IPS-20b (cell line): ENCODE data around the gene UCP3.

ENCODE experiments used
- H3K27ac ChIP-seq: one replicate; pipeline ENCODE4 v1.5.1; 2013; ENCODE audit warnings: low read length
- H3K27me3 ChIP-seq: 2 replicates; pipeline ENCODE4 v1.6.1; 2013; ENCODE audit warnings: mild to moderate bottlenecking, low read length, inconsistent platforms; ENCODE audit not compliant: insufficient read depth
- H3K36me3 ChIP-seq: 2 replicates; pipeline ENCODE4 v1.6.1; 2013; ENCODE audit warnings: low read depth, mild to moderate bottlenecking, inconsistent platforms, low read length, moderate library complexity; ENCODE audit not compliant: insufficient read depth
- H3K4me1 ChIP-seq: 2 replicates; pipeline ENCODE4 v1.6.1; 2013; ENCODE audit warnings: mild to moderate bottlenecking, control low read depth, inconsistent platforms, low read length, moderate library complexity; ENCODE audit not compliant: insufficient read depth
- H3K4me3 ChIP-seq: 2 replicates; pipeline ENCODE4 v1.5.1; 2013; ENCODE audit warnings: mild to moderate bottlenecking, low read length, inconsistent platforms
- H3K9ac ChIP-seq: 2 replicates; pipeline ENCODE4 v1.6.1; 2013; ENCODE audit warnings: low read depth, mild to moderate bottlenecking, inconsistent platforms, low read length, moderate library complexity
- H3K9me3 ChIP-seq: 2 replicates; pipeline ENCODE4 v1.6.1; 2013; ENCODE audit warnings: mild to moderate bottlenecking, low read depth, low read length, inconsistent platforms; ENCODE audit not compliant: insufficient read depth

Gene UCP3

DNA sequence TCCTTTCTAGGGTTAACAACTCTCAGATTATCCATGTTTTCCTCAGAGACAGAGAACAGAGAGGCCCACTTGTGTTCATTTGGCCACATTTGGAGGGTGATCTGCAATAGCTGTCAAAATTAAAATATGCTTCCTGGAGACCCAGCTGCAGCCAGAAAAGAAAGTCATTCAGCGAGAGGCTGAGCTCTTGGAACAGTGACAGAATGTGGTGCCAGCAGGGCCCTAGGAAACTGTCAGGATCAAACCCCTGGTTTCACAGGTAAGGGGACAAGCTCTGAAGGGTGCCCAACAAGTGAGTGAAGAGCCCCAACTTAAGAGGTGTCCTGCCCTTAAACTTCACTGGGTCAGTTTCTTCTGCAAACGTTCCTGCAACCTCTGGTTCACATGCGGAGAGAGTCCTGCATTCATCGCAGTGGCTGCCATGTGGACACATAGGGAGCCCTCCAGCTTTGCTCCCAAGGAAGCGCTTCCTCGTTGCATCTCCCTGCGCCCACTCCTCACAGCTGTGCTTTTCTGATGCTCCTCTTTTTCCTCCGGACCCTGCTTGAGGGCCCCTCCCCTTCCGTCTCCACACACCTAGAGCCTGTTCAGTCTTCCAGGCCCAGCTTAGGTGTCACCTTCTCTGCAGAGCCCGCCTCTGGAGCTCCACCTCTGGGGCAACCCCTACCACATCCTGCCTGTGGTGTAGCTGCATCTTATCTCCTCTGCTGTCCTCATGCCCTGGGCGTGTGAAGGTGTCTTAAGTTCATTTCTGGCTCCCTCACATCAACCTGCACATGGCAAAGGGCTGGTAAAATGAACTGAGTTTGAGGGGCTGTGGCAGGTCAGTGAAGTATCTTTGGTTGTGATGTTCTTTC, 3.9 kb downstream of the UCP3 start:
- no peaks in the 10 kb centered on the region for H3K27me3 ChIP-seq
- no peak overlapping the region for H3K27ac ChIP-seq
- no peak overlapping the region for H3K4me3 ChIP-seq
- no peaks in the 10 kb centered on the region for H3K36me3 ChIP-seq
- no peaks in the 10 kb centered on the region for H3K4me1 ChIP-seq
- H3K9ac ChIP-seq, result no peak overlapping the region
- H3K9me3 ChIP-seq, result no peaks in the 10 kb centered on the region

GRCh38 chr11:74004046-74004695, 4.7 kb downstream of the UCP3 start:
- Histone ChIP-seq H3K4me3 (no peak overlapping the region), H3K36me3 (no peaks in the 10 kb centered on the region), H3K27me3 (no peaks in the 10 kb centered on the region), H3K27ac (no peak overlapping the region), H3K9me3 (no peaks in the 10 kb centered on the region), H3K9ac (no peak overlapping the region), H3K4me1 (no peaks in the 10 kb centered on the region)

DNA sequence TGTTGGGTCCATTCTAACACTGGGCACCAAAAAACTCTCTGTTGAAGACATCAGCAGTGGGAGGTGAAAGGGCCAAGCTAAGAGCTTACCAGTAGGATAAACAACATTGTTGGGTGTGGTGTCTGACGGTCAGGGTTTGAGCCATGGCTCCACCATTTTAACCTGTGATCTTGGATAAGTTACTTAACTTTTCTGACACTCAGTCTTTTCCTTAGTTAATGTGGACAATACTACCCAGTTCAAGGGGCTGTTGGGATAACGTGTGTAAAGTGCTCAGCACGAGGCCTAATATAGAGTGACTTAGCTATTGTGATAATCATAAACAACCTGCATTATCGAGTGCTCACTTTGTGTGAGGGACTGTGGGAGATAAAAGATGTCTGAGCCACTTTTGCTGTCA, 6.1 kb downstream of the UCP3 start:
- Histone ChIP-seq H3K27ac (no peak overlapping the region), H3K9ac (no peak overlapping the region), H3K9me3 (no peaks in the 10 kb centered on the region), H3K27me3 (no peaks in the 10 kb centered on the region), H3K36me3 (no peaks in the 10 kb centered on the region), H3K4me1 (no peaks in the 10 kb centered on the region), H3K4me3 (no peak overlapping the region)

- H3K36me3 ChIP-seq, result no peaks in the 10 kb centered on the region
- no peak overlapping the region for H3K9ac ChIP-seq
- no peak overlapping the region for H3K27ac ChIP-seq
- H3K4me1 ChIP-seq, result no peaks in the 10 kb centered on the region
- H3K4me3 ChIP-seq, result no peak overlapping the region
- H3K27me3 ChIP-seq, result no peaks in the 10 kb centered on the region
- H3K9me3 ChIP-seq, result no peaks in the 10 kb centered on the region
Observed at GRCh38 chr11:74001822-74002286, 7.0 kb downstream of the UCP3 start.

DNA sequence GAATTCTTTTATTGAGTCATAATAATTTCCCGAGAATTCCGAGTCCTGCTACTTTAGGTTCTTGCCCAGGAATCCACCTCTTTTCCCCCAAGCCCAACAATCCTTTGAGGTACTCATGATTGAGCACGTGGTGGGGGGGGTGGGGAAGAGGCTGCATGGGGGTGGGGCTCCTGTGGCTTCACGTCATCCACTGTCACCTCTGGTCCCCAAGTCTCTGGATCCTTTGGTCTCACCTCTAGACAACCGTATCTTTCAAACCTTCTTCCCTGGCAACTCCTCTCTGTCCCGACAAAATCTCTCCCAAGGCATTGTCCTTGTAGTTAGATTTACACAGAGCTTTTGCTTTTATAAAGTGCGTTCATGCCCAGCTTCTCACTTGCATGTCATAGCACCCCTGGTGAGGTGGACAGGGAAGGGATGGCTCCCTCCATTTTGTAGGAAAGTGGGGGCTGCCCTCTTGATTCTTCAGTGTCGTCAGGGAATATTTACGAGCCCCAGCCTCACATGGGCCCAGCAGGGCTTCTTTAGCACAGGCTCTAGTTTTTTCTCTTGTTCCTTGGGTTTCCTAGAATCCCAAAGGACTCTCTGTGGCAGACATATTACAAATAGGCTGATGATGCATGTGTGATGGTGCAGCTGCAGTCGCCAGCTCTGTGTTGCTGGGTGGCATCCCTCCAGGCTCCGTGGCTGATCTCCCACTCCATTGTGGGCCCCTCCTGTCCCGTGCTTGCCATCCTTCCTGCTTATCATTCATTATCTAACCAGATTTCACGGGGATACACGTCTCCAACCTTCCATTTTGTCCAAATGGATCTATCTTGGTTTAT, 8.4 kb downstream of the UCP3 start:
- Histone ChIP-seq H3K4me1 (no peaks in the 10 kb centered on the region), H3K9me3 (no peaks in the 10 kb centered on the region), H3K4me3 (no peak overlapping the region), H3K9ac (no peak overlapping the region), H3K27me3 (no peaks in the 10 kb centered on the region), H3K36me3 (no peaks in the 10 kb centered on the region), H3K27ac (no peak overlapping the region)

DNA sequence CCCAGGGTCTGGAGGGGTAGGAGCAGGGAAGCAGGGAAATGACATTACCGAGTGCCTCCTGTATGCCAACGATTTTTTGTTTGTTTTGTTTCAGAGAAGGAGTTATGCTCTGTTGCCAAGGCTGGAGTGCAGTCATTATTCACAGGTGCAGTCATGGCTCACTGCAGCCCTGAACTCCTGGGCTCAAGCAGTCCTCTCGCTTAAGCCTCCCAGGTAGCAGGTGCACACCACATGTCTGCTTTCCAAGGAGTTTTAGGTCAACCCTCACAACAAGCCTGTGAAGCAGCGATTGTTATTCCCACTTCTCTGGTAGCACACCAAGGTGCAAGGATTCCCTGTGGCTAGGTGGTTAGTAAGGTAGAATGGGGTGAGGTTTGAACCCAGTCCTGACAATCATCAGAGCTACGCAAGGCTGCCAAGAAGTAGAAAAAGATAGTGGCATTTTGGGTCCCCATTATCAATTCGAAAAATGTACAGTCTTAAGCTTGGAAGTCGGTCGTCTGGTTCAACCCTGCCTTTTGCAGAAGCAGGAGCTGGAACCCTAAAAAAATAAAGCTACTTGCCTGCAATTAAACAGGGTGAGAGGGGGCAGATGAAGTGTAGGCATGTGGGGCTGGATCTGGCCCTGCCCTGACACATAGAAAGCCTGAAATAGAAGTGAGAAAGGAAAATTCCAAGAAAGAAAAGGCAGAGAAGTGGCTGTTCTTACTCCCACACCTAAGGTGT, 9.1 kb downstream of the UCP3 start:
- H3K9me3 ChIP-seq, result no peaks in the 10 kb centered on the region
- H3K4me3 ChIP-seq, result no peak overlapping the region
- no peak overlapping the region for H3K9ac ChIP-seq
- no peak overlapping the region for H3K27ac ChIP-seq
- no peaks in the 10 kb centered on the region for H3K27me3 ChIP-seq
- H3K36me3 ChIP-seq, result no peaks in the 10 kb centered on the region
- H3K4me1 ChIP-seq, result no peaks in the 10 kb centered on the region

- Histone ChIP-seq H3K27ac (no peak overlapping the region), H3K36me3 (no peaks in the 10 kb centered on the region), H3K4me3 (no peak overlapping the region), H3K27me3 (no peaks in the 10 kb centered on the region), H3K4me1 (no peaks in the 10 kb centered on the region), H3K9me3 (no peaks in the 10 kb centered on the region), H3K9ac (no peak overlapping the region)
Observed at GRCh38 chr11:73998846-73999575, 9.9 kb downstream of the UCP3 start.

GRCh38 chr11:73997120-73997770, 11.6 kb downstream of the UCP3 start:
- Histone ChIP-seq H3K36me3 (no peaks in the 10 kb centered on the region), H3K4me3 (no peak overlapping the region), H3K27ac (no peak overlapping the region), H3K27me3 (no peaks in the 10 kb centered on the region), H3K9ac (no peak overlapping the region), H3K4me1 (no peaks in the 10 kb centered on the region), H3K9me3 (no peaks in the 10 kb centered on the region)

- no peak overlapping the region for H3K27ac ChIP-seq
- H3K4me1 ChIP-seq, result no peaks in the 10 kb centered on the region
- H3K36me3 ChIP-seq, result no peaks in the 10 kb centered on the region
- H3K4me3 ChIP-seq, result no peak overlapping the region
- no peaks in the 10 kb centered on the region for H3K9me3 ChIP-seq
- H3K9ac ChIP-seq, result no peak overlapping the region
- H3K27me3 ChIP-seq, result no peaks in the 10 kb centered on the region
Observed at GRCh38 chr11:73996161-73996747, 12.6 kb downstream of the UCP3 start.

GRCh38 chr11:73995731-73996130, 13.2 kb downstream of the UCP3 start:
- Histone ChIP-seq H3K9ac (no peak overlapping the region), H3K27ac (no peak overlapping the region), H3K4me1 (no peaks in the 10 kb centered on the region)

More at GRCh38 chr11:73995731-73996130, 13.2 kb downstream of the UCP3 start:
- H3K36me3 ChIP-seq, result no peaks in the 10 kb centered on the region
- H3K27me3 ChIP-seq, result no peaks in the 10 kb centered on the region
- no peak overlapping the region for H3K4me3 ChIP-seq
- H3K9me3 ChIP-seq, result no peaks in the 10 kb centered on the region
